NCI-H460 (cell line): ENCODE results near the gene TMEM254. TPM values are rescaled to one million over a fixed set of nuclear protein-coding genes. Genes with fewer than 3 reads are reported as not detected.
"Not testable (repeated sequence)": the region's sequence is repeated elsewhere in the genome, so short reads cannot be mapped to it uniquely, and the experiment has no call there.

ENCODE experiments used
- DNase-seq: peaks from one replicate; pipeline ENCODE4 v3.0.0-alpha.2; 2016; ENCODE audit warnings: low read depth; ENCODE audit errors: extremely low read depth
- polyA plus RNA-seq: library from polyadenylated mRNA; depleted of rRNA; stranded (reverse); fragments of >200 nt; gene quantifications from 2 replicates; pipeline ENCODE4 v1.2.3, GENCODE V29; 2014; cell fraction: nucleus; rRNA removed
- total RNA-seq: library from RNA; depleted of rRNA; stranded (reverse); fragments of >200 nt; shearing (Covaris generic); gene quantifications from 2 replicates; pipeline ENCODE4 v1.2.3, GENCODE V29; 2014; rRNA removed

The TMEM254 gene, protein sequence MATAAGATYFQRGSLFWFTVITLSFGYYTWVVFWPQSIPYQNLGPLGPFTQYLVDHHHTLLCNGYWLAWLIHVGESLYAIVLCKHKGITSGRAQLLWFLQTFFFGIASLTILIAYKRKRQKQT
- 31.6 and 41.9 TPM in 2 replicates for total RNA-seq
- 20.0 and 26.7 TPM in 2 replicates for polyA plus RNA-seq

DNA sequence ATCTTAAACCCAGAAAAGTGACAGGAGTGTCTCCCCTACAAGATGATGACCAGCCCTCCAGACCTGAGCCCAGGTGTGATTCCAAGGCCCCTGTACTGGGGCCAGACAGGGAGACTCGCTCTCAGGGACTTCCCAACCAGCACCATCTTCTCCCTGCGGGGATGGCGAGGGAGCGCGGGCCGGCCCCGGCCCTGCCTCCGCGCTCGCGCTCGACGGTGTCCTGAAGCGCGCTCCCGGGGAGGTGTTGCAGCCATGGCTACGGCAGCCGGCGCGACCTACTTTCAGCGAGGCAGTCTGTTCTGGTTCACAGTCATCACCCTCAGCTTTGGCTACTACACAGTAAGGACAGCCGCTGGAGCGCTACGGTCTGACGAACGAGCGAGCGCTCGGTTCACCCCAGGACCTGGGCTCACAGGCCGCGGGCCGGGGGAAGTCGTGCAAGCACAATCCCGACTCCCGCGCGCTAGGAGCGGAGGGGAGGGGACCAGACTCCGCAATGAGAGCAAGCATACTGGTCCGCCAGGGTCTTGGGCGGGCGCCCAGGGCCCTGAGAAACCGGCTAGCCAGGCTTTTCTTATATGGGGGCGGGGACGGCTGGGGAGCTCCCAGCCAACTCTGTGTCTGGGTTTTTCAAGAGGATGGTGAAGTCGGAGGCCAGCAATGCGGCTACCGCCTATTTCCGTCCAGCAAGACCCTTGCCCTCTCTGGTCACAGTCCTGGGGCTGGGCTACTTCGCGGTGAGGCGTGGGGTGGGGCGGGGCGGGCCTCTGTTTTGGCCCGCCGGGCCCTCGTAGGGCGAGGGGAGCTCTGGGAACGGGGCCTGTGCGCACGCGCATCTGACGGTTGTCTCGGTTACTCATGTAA is at the start of gene TMEM254:
Gene TMEM254, plus strand, starts transcription at position 218 of the 864 bp plus-strand sequence. Its CDS starts 35 bp downstream, at position 253.
- DNase-seq: peak; percentile 80

DNA sequence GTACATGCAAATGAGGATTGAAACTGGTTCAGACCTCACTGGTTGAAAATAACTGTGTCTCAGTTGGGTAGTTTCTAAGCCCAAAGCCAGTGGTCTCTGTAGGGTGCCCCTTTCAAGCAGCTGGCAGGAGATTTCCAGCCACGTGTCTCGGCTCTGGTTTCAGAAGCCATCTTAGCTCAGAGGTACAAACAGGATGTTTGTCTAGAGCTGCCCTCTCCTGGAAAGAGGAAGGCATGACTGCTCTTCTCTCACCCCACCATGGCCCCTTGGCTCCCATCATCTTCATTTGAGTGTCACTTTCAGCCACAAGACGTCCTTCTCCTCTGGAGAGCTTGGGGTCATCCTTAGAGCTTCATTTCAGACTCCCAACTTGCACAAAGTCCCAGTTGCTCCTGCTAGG is 49.3 kb upstream of the TMEM254 start:
- DNase-seq: not testable (repeated sequence)

DNA sequence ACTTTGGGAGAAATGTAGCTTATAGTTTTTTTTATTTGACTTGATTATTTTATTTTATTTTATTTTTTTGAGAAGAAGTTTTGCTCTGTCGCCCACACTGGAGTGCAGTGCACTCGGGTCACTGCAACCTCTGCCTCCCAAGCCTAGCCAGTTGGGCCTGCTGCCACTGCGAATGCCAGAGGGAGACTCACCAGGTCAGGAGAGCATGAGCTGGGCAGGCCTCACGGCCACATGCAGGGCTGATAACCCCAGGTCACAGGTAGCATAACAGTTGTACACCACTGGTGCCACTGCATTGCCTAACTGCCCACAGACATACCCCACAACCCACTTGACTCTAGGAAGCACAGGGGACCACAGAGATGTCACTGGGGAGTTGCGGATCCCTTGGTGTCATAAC is 48.6 kb upstream of the TMEM254 start:
- DNase-seq: not testable (repeated sequence)

DNA sequence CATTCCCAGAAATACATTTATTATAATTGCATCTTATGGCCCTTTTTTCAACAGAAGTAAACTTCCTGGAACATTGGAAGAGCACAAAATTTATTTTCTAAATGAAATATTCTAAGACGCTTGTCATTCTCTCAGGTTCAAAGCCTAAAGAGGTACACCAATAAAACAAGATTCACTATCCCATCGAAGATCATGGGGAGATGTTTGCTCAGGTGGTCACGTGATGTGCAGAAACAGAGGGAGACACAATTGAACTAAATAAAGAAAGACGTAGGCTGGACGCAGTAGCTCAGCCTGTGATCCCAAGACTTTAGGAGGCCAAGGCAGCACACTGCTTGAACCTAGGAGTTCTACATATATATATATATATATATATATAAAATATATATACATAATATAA is 46.0 kb upstream of the TMEM254 start:
- no peak for DNase-seq

DNA sequence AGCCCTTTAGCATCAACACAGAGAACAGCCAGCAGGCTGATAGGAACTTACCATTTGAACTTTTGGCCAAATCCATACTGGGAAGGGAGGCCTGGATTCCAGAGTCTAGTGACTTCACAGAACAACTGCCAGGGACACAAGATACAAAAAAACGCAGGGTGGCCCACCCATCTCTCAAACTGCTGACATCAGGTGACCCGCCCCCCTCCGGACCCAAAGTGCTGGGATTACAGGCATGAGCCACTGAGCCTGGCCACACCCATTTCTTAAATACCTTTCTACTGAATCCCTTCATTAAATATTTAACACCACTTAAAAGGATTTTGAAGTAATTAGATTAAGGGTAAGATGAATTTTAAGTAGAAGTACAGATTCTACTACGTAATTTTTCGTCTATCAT is 43.7 kb upstream of the TMEM254 start:
- not testable (repeated sequence) for DNase-seq

DNA sequence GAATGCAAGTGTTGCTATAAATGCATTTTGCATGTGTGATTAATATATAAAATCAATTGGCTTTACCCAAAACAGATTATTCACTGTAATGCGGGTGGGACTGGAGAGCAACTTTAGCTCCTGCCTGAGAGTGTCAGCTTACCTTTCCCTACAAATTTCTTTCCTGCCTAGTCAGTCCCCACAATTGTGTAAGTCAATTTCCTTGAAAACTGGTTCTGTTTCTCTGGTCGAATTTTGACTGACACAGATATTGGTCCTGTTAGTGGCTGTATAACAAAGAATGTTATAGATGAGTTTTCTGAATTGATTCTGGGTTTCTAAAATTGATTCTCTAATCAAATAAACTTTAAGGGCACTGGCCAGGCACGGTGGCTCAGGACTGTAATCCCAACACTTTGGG is 43.0 kb upstream of the TMEM254 start:
- not testable (repeated sequence) for DNase-seq

DNA sequence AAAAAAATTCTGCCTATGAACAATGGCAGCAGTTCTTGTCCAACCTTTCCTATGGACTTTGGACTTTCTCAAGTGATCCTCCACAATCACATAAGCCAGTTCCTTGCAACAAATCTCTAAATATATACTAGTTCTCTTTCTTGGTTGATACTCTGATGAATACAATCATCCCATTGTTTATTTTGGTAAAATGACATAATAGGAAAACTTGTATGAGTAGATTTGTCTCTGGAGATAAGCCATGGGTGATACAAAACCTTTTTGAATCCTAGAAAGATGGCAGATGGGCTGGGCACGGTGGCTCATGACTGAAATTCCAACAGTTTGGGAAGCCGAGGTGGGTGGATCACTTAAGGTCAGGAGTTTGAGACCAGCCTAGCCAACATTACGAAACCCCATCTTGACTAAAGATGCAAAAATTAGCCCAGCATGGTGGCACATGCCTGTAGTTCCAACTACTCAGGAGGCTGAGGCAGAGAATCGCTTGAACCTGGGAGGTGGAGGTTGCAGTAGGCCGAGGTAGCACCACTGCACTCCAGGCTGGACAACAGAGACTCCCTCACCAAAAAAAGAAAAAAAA is 41.5 kb upstream of the TMEM254 start:
- DNase-seq: not testable (repeated sequence)

DNA sequence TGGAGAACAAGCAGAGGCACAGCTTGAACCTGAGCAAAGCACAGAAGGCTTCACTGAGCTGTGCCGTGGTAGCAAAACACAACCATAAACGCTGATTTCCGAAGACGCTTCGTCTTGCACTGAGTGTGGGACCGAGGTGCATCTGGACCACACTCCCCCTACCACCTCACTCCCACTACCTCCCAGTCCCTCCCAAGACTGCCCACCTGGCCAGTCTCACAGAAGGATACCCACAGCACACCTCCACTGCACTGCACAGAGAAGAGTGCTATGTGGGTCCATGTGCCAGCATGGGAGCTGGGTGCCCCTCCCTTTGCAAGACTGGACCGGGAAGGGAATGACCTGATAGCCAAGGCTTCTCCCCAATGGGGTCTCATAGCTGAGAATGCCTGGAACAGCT is 40.2 kb upstream of the TMEM254 start:
- not testable (repeated sequence) for DNase-seq

DNA sequence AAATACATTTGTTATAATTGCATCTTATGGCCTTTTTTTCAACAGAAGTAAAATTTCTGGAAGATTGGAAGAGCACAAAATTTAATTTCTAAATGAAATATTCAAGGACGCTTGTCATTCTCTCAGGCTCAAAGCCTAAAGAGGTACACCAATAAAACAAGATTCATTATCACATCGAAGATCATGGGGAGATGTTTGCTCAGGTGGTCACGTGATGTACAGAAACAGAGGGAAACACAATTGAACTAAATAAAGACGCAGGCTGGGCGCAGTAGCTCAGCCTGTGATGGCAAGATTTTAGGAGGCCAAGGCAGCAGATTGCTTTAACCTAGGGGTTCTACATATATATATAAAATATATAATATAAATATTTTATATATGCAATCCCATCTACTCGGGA is 37.3 kb upstream of the TMEM254 start:
- no peak for DNase-seq

DNA sequence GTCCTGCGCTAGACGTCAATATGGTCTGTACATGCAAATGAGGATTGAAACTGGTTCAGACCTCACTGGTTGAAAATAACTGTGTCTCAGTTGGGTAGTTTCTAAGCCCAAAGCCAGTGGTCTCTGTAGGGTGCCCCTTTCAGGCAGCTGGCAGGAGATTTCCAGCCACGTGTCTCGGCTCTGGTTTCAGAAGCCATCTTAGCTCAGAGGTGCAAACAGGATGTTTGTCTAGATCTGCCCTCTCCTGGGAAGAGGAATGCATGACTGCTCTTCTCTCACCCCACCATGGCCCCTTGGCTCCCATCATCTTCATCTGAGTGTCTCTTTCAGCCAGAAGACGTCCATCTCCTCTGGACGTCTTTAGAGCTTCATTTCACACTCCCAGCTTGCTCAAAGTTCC is 33.5 kb upstream of the TMEM254 start:
- not testable (repeated sequence) for DNase-seq

DNA sequence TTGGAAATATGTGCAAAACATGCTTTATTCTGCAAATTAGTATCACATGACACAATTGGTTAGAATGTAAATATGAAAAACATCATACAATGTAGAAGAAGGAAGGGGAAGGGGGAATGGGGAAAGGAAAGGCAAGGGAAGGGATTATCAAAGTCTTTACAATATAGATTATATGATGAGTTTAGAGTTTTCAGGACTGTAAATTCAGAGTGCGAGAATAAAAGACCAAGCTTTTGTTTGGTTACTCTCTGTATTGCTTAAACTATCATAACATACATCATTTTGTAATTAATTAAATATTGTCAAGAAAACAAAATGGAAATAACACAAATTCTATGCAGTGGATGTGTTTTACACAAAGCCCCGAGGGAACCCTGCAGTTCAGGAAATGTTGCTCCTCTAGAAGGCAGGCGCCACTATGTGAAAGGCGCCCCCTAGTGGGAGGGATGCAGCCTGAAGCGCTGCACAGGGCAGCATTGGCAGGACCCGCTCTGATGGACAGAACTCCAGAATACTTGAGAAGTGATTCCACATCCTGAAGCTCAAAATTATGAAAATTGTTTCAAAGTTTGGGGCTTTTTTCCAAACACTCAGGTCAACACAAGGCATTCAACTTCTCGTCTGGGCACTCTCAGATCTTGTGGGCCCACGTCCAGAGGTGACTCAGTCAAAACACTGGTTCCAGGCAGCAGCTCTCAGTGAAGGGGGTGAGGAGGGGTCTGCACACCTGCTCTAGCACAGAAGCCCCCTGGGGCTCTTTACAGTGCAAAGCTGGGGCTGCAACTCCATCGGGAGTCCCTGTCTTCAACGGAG is 31.6 kb upstream of the TMEM254 start:
- DNase-seq: peak; percentile 59

DNA sequence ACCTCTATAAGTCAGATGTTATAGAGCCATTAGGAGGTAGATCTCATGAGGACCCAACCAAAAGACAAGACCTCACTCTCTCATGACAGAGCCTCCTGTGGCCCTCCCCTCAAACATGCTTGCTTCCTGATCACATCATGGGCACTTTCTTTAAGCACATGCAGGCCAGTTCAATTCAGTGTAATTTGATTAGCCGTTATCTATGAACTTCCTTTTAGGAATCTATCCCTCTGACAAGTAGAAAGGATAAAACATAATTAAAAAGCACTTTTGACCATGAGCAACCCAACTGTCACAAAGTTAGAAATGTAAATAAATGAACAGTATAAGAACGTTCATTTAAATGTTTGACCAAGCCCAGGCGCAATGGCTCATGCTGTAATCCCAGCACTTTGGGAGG is 27.7 kb upstream of the TMEM254 start:
- DNase-seq: no peak

DNA sequence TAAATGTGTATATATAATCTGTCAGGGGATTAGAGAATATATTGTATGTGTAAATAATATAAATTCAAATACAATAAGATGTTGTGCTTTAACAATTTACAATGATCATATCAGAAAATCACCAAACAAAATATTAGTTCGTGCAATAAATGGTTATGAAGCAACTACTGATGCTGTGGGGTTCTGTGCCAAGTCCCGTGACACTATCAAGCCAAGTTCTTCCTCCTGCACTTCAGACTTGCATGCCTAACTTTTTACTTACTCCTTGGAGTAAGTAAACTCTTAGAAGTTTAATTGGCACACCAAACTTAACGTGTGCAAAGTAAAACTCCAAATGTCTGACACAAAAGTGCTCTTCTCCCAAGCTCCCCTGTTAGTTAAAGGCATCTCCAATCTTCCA is 26.5 kb upstream of the TMEM254 start:
- no peak for DNase-seq

DNA sequence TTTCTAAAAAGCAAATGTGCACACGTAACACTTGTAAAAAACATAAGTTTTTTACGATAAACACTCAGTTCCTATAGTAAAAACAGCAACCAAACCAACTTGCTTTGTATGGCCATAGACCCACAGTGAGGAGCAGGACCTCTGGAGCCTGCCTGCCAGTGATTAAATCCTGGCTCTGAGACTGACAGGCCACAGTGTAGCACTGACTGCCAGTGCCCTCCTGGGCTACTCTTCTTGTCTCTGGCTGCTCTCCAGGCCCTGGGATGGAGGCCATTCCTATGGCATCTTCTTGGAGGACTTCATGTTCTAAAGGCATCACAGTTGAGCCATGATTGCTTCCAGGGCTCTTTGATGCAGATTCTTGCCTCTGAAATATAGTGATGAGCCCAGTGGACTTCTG is 22.7 kb upstream of the TMEM254 start:
- no peak for DNase-seq

DNA sequence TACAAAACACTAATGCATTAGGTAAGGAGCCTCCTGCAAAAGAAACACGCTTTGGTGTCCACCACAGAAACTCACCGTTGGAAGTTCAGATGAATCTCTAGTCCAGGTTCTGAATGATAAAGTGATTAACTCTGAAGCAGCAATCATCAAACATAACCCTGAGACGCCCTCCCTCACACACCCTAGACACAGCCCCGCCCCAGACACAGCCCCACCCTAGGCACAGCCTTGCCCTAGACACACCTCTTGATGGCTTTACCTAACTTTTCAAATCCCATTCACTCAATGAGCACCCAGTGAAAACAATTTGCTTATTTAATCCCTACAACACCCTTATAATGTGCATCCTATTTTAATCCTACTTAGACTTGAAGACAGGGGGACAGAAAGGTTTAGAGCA is 21.3 kb upstream of the TMEM254 start:
- no peak for DNase-seq

DNA sequence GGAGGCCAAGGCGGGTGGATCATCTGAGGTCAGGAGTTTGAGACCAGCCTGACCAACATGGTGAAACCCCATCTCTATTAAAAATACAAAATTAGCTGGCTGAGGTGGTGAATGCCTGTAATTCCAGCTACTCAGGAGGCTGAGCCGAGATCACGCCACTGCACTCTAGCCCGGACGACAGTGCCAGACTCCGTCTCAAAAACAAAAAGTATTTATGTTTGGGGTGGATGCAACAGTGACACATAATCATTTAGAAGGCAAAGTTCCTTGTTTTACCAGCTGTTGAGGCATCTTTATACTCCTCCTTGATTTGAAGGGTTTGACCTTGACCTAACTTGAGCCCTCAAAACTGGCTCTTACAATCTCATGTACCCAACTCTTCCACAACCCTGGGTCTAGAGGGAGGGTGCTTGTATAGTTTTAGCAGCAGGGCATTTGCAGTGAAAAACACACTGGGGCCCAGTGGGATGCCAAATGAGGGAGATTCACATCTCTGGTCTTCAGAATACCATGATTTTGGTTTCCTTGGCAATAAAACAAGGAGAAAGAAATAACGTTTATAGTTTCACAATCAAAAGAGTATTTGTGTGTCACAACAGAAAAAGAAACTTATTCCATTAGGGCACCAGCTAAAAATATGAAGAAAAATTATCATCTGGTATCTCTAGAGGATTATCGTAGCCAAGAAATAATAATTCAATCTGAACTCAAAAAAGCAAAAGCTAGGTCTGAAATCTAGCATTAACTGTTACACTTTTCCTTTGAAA is 14.2 kb upstream of the TMEM254 start:
- DNase-seq: no peak

DNA sequence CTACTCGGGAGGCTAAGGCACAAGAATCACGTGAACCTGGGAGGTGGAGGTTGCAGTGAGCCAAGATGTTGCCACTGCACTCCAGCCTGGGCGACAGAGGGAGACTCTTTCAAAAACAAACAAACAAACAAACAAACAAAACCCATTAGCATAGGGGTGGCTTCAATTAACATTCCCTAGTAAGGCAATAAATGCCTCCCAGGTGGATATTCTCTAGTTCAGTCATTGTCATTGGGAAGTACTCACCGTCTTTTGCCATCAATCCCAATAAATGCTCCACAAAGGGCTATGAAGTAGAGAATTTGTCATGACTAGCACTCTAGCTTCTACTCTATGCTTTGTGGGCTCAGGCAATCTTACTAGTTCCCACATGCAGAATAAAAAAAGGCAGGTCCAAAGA is 11.7 kb upstream of the TMEM254 start:
- no peak for DNase-seq

DNA sequence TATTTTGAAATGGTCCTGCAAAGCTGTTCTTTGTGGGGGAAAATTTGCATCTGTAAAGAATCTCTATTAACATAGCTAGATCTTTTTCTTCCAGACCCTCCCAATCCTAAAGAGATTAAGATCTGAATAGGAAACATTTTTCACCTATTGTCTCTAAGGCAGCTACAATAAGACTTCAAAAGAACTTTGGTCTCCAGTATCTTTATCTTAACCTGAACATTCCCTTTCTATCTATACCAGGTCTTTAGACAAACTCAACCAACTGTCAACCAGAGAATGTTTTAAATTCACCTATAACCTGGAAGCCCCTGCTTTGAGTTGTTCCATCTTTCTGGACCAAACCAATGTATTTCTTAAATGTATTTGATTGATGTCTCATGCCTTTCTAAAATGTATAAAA is 10.6 kb upstream of the TMEM254 start:
- DNase-seq: not testable (repeated sequence)

DNA sequence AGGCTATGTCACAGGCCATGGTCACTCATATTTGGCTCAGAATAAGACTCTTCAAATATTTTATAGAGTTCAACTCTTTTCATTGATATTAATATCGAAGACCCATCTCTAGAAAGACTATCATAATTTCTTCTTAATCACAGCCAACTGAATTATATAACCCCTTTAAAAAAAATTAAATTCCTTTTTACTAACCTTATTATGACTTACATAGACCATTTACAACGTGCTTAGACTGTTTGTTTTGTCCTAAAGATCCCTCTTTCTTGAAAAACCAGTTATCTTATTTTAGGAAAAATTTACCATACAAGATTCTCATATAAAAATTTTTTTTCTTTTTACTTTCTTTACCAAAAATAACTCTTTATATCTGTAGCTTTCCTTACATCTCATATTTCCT is 10.2 kb upstream of the TMEM254 start:
- no peak for DNase-seq

DNA sequence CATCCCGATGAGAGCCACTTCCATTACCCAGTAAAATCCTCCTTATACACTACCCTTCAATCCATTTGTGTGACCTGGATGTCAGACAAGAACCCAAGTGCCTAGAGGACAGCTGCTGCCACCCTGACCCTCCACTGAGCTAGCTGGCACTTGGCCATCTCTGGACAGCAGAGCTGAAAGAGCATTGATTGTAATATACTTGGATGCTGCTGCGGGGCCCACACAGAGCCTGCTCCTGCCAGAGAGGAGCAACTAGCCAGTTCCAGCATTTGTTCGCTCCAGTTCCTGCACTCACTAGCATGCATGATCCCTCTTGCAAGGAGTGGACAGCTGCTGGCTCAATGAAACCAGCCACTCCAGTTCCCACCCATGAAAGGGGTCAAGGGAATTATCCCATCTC is 8.4 kb upstream of the TMEM254 start:
- DNase-seq: no peak
